Heart left ventricle (tissue), 16 donors: ENCODE results near the gene MTOR. TPM values are rescaled to one million over a fixed set of nuclear protein-coding genes. Genes with fewer than 3 reads are reported as not detected.

Source experiments
- ATAC-seq, 4 donors: fragments of 200-7000 bp; cut with Tn5 transposase; one replicate each; pipeline ENCODE4 v1.9.1; 2020 to 2022; ENCODE audit warnings: moderate library complexity in 4 of 4, mild to moderate bottlenecking in 3 of 4, moderate number of reproducible peaks in 1 of 4
- DNase-seq, 5 donors: peaks; one replicate each; pipeline ENCODE4 v3.0.0-alpha.2; 2020
- H3K27ac ChIP-seq, 12 donors: fragments of 200-600 bp; sonication (generic) in 4 of 12; one replicate each; pipeline versions ENCODE4 v1.5.0 to v1.8.0; 2016 to 2022; ENCODE audit warnings: mild to moderate bottlenecking in 2 of 12
- H3K27me3 ChIP-seq, 9 donors: fragments of 200-600 bp; sonication (generic) in 2 of 9; one replicate each; pipeline versions ENCODE4 v1.5.1 to v1.8.0; 2016 to 2022; ENCODE audit warnings: mild to moderate bottlenecking in 3 of 9
- H3K36me3 ChIP-seq, 9 donors: fragments of 200-600 bp; sonication (generic) in 2 of 9; one replicate each; pipeline versions ENCODE4 v1.5.0 to v1.8.0; 2018 to 2022; ENCODE audit warnings: mild to moderate bottlenecking in 2 of 9
- H3K4me1 ChIP-seq, 12 donors: fragments of 200-600 bp; sonication (generic) in 4 of 12; one replicate each; pipeline versions ENCODE4 v1.5.0 to v1.8.0; 2016 to 2022; ENCODE audit warnings: mild to moderate bottlenecking in 3 of 12
- H3K4me3 ChIP-seq, 12 donors: fragments of 200-600 bp; sonication (generic) in 4 of 12; one replicate each; pipeline versions ENCODE4 v1.5.0 to v1.8.0; 2017 to 2022; ENCODE audit warnings: mild to moderate bottlenecking in 9 of 12, moderate library complexity in 4 of 12
- H3K9me3 ChIP-seq, 12 donors: fragments of 200-600 bp; sonication (generic) in 4 of 12; one replicate each; pipeline versions ENCODE4 v1.5.0 to v1.8.0; 2016 to 2022; ENCODE audit warnings: mild to moderate bottlenecking in 1 of 12
- POLR2A ChIP-seq, 2 donors: fragments of 450-650 bp; IDR thresholded peaks; one replicate each; pipeline ENCODE4 v1.6.1; 2017; ENCODE audit warnings: antibody characterized with exemption in 2 of 2, mild to moderate bottlenecking in 2 of 2, moderate library complexity in 2 of 2
- WGBS, 4 donors: extraction: QIAGEN DNeasy Blood & Tissue Kit in 2 of 4; methylation state at CpG; one replicate each; pipeline versions ENCODE4 v1.1.5 to v1.1.7; 2013 to 2018; 5-methylcytosine and 5-hydroxymethylcytosine counted together
- intact Hi-C, 10 donors: fragments of 100-400 bp; cut with DNase I; formaldehyde crosslinking; loops; one replicate each; pipeline versions ENCODE4 v1.11.1 to v1.14.2; 2022
- long read RNA-seq, 3 donors: library from polyadenylated mRNA; unstranded; transcript quantifications; one replicate each; pipeline ENCODE4 v2.0.0, GENCODE V29; 2020 to 2021
- polyA plus RNA-seq, 2 donors: library from polyadenylated mRNA; stranded (reverse); fragments of 200-250 nt; gene quantifications; one replicate each; pipeline ENCODE4 v1.2.3, GENCODE V29; 2013
- total RNA-seq, 9 donors: library from RNA; depleted of rRNA in 2 of 9; stranded (reverse); fragments of >200 nt in 2 of 9; fragmentation: NEBNext Ultra II Directional in 3 of 9; extraction: Animal tissue kit (Norgen Biotek cat#: 25700) in 3 of 9; gene quantifications; one replicate each; pipeline versions ENCODE4 v1.1.0 to v1.2.4, GENCODE V29; 2016 to 2023
- TF ChIP-seq, protein P1 (sequence below), 12 donors: fragments of 200-600 bp; sonication (generic) in 4 of 12; IDR thresholded peaks; one replicate each; pipeline versions ENCODE4 v1.5.0 to v1.8.0; 2018 to 2022; ENCODE audit warnings: antibody characterized with exemption in 12 of 12, mild to moderate bottlenecking in 5 of 12
- donor health status: ischemic (EF 13 %, LVEDD 7.1; RV severe dilation, severe dysfunction).
- donor health status: healthy with polysubstance abuse.
- donor health status: DM: no; HTN: yes; CAD: no.
- donor health status: DM: no; HTN: no; CAD: no.
- donor health status: ischemic (EF 25% LVEDD 6.9; RV normal size, moderate dysfunction).
- donor health status: ischemic (EF 25% LVEDD 5.7; RV mildly dilated, moderate dysfunction).
- donor health status: healthy.
- donor health status: DM: yes; HTN: yes; CAD: no.
- donor health status: ischemic (EF 35%, LVEDD 5.7; RV mildly dilated, moderate dysfunction).
- donor health status: nonischemic (EF 11% LVEDD 7.7; RV severe dilation, severe dysfunction).
- donor health status: DM: yes; HTN: yes; CAD: no.
- donor health status: PGD.
- donor health status: ischemic (EF 29% LVEDD 5.4; RV normal size, mild dysfunction).
- donor health status: nonischemic (EF 23%, LVEDD 6.1; RV moderate dilation, normal function).

Gene MTOR
- 10 to 100 TPM; 26.3 to 43.6 (median 40.6) TPM for total RNA-seq
- polyA plus RNA-seq = 10 to 100 TPM; 17.4 to 31.9 TPM
- long read RNA-seq, donor 1, full-length matches to known transcripts = 1 of 20 reads
- long read RNA-seq, donor 1, partial matches to known transcripts = 16 of 20 reads
- long read RNA-seq, donor 1, other reads (novel, unspliced or antisense) = 3 of 20 reads
- long read RNA-seq, donor 2, full-length matches to known transcripts = 9 of 40 reads
- long read RNA-seq, donor 2, partial matches to known transcripts = 29 of 40 reads
- long read RNA-seq, donor 2, other reads (novel, unspliced or antisense) = 2 of 40 reads
- long read RNA-seq, donor 3, full-length matches to known transcripts = 6 of 33 reads
- long read RNA-seq, donor 3, partial matches to known transcripts = 25 of 33 reads
- long read RNA-seq, donor 3, other reads (novel, unspliced or antisense) = 2 of 33 reads

DNA sequence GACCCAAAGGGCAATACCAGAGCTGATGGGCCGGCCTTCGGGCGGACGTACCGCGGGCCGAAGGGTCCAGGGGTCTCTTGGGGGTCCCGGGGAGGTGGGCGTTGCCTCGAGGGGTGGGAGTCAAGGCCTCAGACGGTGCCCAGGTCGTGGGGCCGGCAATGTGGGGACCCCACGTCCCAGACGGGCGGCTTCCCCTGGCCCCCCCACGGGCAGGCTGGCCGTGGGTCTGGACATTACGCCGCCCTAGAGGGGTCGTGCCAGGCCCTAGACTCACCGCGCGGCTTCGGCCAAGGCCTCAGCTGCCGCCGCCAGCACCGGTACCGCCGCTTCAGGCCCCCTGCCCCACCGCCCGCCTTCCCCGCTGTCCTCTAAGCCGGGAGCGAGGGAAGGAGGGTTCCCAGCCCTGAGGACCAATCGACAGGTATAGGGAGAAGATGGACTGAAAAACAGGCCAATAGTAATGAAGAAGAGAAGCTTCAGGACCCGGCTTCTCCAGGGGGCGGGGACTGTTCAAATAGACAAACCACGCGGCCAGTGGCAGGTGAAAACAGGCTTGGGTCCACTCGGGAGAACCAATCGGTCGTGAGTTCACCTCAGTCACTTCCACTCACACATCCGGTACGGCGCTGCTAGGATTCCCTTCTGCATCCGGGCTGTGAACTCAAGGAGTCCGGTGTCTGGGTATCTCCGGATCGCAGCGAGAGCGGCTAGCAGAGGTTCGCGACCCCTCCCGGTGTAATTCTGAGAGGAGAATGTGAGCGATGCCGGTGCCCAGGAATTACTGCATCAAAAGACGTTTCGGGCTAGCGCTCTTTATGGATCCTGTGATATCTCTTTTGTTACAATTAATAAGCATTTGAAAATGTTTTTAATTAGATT is at the start of gene MTOR:
Gene MTOR (minus strand): TSS at position 381 of the 879 bp plus-strand sequence. CDS start 3,142 bp downstream, outside the sequence.
- 0 to 1% (median 0%) methylated on average over 30 to 60 of the region's 60 CpGs for WGBS, 4 donors
- intact Hi-C loops = loop anchor here in 2 of 10 donors (1.0 kb wide), 2 partner anchors 10 to 11 kb away; partner anchors contain the start of gene UBIAD1 (in 1 of the 2)
- TF ChIP-seq POLR2A (IDR thresholded peaks at IDR 0.05) = peak; percentile 50 to 82
- TF ChIP-seq, protein P1, sequence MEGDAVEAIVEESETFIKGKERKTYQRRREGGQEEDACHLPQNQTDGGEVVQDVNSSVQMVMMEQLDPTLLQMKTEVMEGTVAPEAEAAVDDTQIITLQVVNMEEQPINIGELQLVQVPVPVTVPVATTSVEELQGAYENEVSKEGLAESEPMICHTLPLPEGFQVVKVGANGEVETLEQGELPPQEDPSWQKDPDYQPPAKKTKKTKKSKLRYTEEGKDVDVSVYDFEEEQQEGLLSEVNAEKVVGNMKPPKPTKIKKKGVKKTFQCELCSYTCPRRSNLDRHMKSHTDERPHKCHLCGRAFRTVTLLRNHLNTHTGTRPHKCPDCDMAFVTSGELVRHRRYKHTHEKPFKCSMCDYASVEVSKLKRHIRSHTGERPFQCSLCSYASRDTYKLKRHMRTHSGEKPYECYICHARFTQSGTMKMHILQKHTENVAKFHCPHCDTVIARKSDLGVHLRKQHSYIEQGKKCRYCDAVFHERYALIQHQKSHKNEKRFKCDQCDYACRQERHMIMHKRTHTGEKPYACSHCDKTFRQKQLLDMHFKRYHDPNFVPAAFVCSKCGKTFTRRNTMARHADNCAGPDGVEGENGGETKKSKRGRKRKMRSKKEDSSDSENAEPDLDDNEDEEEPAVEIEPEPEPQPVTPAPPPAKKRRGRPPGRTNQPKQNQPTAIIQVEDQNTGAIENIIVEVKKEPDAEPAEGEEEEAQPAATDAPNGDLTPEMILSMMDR (IDR thresholded peaks at IDR 0.05) = peak in 2 of 12 donors; percentile 20 to 36
- H3K27ac ChIP-seq = peak within 1 kb of the TSS in 11 of 12 donors; percentile 65 to 92 (median 85)
- no peaks in the 10 kb centered on the region for H3K27me3 ChIP-seq
- peaks cover 0 to 19% (median 12%) of the 10 kb centered on the region in 12 donors for H3K4me1 ChIP-seq
- no peaks in the 10 kb centered on the region for H3K9me3 ChIP-seq
- DNase-seq (peak; percentile 97 to 100 (median 99)), ATAC-seq (peak; percentile 99 to 100 (median 100))
- peaks cover 5 to 27% (median 23%) of the 10 kb centered on the region in 9 donors for H3K36me3 ChIP-seq
- peak within 1 kb of the TSS; percentile 64 to 100 (median 96) for H3K4me3 ChIP-seq

DNA sequence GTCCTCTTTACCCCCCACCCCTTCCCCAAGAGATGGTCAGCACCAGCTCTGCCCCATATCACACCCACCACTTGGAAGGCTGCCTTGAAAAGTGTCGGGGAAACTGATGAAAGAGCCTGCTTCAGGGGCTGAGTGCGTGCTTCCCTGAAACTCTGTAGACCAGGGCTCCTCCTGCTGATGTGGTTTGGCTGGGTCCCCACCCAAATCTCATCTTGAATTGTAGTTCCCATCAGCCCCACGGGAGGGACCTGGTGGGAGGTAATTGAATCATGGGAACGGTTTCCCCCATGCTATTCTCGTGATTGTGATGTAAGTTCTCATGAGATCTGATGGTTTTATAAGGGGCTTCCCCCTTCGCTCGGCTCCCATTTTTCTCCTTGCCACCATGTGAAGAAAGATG is 47.0 kb upstream of the MTOR start:
- WGBS, 4 donors = 83 to 88% (median 86%) methylated on average over 7 of the region's 7 CpGs
- Histone ChIP-seq H3K27ac (no peak overlapping the region), H3K4me1 (no peaks in the 10 kb centered on the region), H3K36me3 (no peaks in the 10 kb centered on the region), H3K4me3 (no peak overlapping the region), H3K27me3 (peaks cover 0 to 6% (median 0%) of the 10 kb centered on the region in 9 donors), H3K9me3 (no peaks in the 10 kb centered on the region)
- DNase-seq (no peak), ATAC-seq (no peak)
- intact Hi-C loops = no loop called here
- TF ChIP-seq, protein P1 (IDR thresholded peaks at IDR 0.05) = no peak
- TF ChIP-seq POLR2A (IDR thresholded peaks at IDR 0.05) = no peak

DNA sequence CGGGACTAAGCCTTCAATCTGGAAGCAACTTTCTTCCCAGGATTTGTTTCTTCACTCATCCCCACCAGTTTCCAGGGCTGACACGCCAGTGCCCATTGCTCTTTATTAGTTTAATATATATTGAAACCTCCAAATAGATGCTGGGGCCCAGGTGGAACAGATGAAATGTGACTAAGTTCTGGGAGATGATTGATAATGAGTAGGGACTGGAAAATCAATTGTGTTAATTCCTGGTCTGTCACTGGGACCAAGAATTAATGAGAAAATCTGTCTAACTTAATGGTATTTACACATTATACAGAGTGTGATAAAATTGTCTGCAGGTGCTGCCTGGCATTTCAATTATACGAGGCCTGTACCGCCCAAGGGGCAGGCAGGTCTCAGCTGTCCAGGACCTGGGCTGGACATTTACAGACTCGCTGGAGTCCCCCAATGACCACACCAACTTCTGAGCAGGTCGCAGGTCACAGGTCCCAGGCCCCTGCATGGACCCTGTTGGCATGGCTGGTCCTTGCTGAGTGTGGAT is 46.4 kb upstream of the MTOR start:
- intact Hi-C loops = no loop called here
- WGBS, 4 donors = 87 to 94% (median 88%) methylated on average over 4 to 6 of the region's 6 CpGs
- TF ChIP-seq, protein P1 (IDR thresholded peaks at IDR 0.05) = no peak
- no peak for TF ChIP-seq POLR2A (IDR thresholded peaks at IDR 0.05)

More for the DNA sequence above, 46.4 kb upstream of the MTOR start:
- Histone ChIP-seq H3K4me3 (no peak overlapping the region), H3K27ac (no peak overlapping the region), H3K27me3 (peaks cover 0 to 6% (median 0%) of the 10 kb centered on the region in 9 donors), H3K36me3 (no peaks in the 10 kb centered on the region), H3K9me3 (no peaks in the 10 kb centered on the region), H3K4me1 (no peaks in the 10 kb centered on the region)
- no peak for ATAC-seq
- no peak for DNase-seq
